ENCODE results near the gene COLGALT1.

GRCh38 chr19:17550076-17550667 lies 5.3 kb upstream of the COLGALT1 start:
- TF ChIP-seq EZH2 (IDR thresholded peaks at IDR 0.05; ENCODE audit: insufficient read depth, poor library complexity, severe bottlenecking) (no peak), EZH2phosphoT487 (IDR thresholded peaks at IDR 0.05; ENCODE audit: insufficient read depth, low read depth) (no peak)

Measured in GM23248 (cell line).